Measurements from ENCODE around the gene DSE. TPM values are rescaled to one million over a fixed set of nuclear protein-coding genes. Genes with fewer than 3 reads are reported as not detected.

The DSE gene
- total RNA-seq, result 112 and 148 TPM in 2 replicates

GRCh38 chr6:116370760-116371119 lies at the start of gene DSE:
Gene DSE (plus strand): TSS chr6:116370947. CDS start chr6:116399251, 28,304 bp downstream.

DNA sequence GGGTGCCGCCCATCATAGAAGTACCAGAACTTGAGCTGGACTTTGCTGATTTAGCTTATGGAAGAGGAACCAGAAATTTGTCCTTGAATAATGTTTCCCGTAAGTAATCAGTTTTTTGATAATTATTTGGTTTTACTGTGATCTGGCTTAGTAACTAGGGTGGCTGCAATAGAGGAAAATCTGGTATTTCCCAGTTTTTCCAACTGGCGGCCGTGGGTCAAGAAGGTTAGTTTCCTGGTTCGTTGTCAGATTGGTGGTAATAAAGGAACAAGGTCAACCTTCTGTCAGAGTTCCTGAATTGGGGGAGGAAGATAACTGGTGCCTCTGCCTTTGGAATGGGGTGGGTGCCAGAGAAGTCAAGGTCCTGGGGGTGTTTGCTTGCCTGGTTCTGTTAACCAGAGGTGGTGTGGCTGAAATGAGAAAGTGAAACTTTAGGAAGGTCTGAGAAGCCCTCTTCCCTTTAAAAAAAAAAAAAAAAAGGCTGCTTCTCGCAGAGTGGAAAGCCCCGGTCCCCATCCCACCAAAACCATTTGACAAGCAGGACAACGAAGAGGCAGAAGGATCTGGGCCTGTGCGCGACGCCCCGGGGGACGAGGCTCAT lies 90.7 kb downstream of the DSE start, which contains the start of gene CALHM6:
Gene CALHM6, plus strand, starts transcription at position 45 of the 601 bp plus-strand sequence. Its CDS starts 555 bp downstream, at position 600.

Other genes with a start within 250 kb of the DSE start
- under 0.01 TPM in 1 of 2 replicates, not detected in the other for gene COL10A1, start 244.8 kb upstream of the DSE start, total RNA-seq
- gene TSPYL4, start 116.9 kb upstream of the DSE start, total RNA-seq, result 2.1 and 3.1 TPM in 2 replicates
- 93.7 and 106 TPM in 2 replicates for gene TSPYL1, start 91.0 kb upstream of the DSE start, total RNA-seq
- 0.43 and 0.68 TPM in 2 replicates for gene CALHM6, start 90.4 kb downstream of the DSE start, total RNA-seq
- gene CALHM5, start 140.7 kb downstream of the DSE start, total RNA-seq, result under 0.01 and 0.21 TPM in 2 replicates
- not detected in 2 replicates for gene TRAPPC3L, start 174.7 kb downstream of the DSE start, total RNA-seq
- gene CALHM4, start 182.8 kb downstream of the DSE start, total RNA-seq, result not detected in 2 replicates
- gene RWDD1, start 200.6 kb downstream of the DSE start, total RNA-seq, result 18.1 and 24.9 TPM in 2 replicates
- under 0.01 TPM in 2 replicates for gene RSPH4A, start 245.5 kb downstream of the DSE start, total RNA-seq